HG03521 (cell line): Measurements from ENCODE around the gene ADAMTS5.

ENCODE experiments used
- ATAC-seq: cut with Tn5 transposase; IDR thresholded peaks from one replicate; pipeline ENCODE4 v1.9.1; 2021; ENCODE audit warnings: mild to moderate bottlenecking, moderate library complexity; ENCODE audit not compliant: unreplicated experiment

Gene ADAMTS5

GRCh38 chr21:26888931-26889330 is 78.0 kb downstream of the ADAMTS5 start:
- no peak for ATAC-seq

DNA sequence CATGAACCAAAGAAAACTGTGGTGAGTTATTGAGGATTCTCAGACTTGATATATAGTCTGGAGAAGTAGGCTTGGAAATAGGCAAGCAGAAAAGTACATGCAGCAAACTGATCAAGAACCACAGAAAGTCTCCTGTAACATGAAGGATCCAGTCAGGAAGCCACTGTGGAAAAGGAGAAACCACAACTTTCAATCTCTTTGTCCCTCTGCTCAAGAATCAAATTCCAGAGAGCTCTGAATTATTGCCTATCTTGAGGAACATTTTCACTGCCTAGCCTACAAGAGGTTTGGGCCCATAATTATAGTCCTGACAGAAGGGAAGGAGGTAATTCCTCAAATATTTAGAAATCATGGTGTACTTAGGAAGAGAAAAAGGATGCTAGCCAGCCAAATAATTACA is 78.6 kb downstream of the ADAMTS5 start:
- ATAC-seq: no peak

DNA sequence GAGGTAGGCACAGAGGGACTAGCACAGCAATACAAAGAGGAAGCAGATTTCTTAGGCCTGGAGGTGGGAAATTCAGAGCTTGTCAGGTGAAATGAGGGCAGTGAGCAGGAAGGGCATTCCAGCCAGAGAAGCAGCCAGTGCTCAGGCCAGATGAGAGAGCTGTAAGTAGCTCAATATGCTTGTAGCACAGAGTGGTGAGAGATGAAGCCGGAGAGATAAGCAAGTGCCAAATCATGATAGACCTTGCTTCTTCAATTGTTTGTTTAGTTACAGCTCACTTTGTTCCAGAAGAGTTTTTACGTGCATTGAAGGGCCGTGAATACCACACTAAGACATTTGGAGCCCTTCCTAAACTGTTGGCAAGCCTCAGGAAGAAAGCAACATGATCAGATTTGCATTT is 79.6 kb downstream of the ADAMTS5 start:
- ATAC-seq: no peak

DNA sequence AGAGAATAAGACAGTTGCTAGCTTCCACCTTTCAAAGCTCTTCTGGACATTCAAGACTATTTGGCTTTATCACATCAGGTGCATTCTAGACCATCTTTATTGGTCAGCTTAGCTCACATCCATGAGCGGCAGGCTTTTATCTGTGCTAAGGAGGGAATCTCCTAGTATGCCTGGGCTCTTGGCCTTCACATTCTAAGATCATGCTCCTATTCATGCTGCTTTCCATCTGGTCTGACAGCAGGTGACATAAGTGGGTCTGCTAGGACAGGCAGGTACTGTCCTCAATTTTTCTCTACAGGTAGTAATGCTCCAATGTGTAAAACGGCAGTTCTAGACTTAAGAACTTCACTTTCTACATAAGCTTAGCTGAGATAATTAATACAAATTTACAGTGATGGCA is 82.5 kb downstream of the ADAMTS5 start:
- no peak for ATAC-seq

GRCh38 chr21:26883768-26884167 is 83.1 kb downstream of the ADAMTS5 start:
- ATAC-seq: no peak

DNA sequence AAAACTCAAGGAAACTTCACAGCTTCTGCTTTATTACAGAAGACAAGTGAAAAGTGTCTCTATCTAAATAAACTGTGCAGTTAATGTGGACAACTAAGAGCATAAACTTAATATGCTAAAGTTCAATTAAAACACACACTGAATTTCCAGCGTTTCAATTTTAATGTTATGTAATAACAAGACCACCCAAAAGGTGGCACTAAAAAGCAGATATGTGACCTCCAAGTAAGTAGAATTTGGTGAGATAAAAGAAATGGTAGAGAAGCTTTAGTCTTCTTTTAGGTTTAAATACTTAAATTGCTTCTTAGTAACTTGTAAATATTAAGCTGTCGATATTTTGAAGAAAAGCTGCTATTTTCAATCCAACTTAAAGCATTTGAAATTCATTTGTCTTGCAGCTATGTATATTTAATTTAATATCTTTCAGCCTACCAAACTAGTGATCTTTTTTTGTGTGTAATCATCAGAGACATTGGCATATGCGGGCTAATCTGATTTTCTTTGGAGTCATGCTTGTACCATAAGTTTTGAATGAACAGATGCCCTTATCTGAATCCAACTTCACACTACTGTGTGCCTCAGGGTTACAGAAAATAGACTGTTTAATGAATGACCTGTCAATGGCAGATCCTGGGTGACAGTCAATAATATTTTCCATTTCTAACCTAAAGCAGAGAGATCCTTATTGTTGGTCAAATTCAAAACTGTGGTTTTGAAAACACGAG is 85.2 kb downstream of the ADAMTS5 start:
- no peak for ATAC-seq

DNA sequence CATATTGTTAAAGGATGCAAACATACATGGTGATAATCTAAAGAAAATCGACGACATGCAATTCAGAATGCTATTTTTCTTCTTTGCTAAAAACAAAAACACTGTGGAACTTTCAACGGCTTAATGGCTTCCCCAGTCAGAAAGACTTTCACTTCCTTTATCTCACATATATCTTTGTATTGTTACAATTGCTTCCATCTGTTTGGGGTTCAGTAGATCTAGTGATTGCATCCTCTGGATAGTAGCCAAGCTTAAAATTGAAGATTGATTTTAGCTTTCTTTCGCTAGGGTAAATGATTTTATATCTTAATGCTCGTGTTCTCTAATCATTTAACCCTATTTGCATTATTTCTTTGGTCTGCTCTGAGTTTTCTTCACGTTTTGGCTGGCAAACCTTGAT is 89.9 kb downstream of the ADAMTS5 start:
- ATAC-seq: no peak

DNA sequence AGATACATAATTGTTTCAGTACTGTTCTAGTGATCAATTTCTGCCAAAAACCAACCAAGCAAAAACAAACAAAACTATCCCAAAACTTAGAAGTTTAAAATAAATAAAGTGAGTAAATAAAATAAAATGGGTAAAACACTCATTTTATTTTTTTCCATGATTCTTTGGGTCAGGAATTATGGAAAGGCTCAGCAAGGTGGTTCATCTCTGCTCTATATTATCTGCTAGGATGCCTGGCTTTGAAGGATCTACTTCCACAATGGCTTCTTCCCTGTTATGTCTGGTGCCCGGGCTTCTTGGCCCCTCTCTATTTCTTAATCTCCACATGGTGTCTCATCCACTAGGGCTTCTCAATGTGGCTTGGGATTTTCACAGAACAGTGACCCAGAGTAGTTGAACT is 92.5 kb downstream of the ADAMTS5 start:
- ATAC-seq: no peak
